HepG2 (cell line): ENCODE measurements around the gene PIK3CA. TPM values are rescaled to one million over a fixed set of nuclear protein-coding genes. Genes with fewer than 3 reads are reported as not detected.

Experiments used
- DR1 ChIP-seq: sonication (generic); formaldehyde crosslinking; IDR thresholded peaks from 2 replicates; pipeline ENCODE4 v1.8.0; 2021; ENCODE audit warnings: mild to moderate bottlenecking, missing genetic modification reagents, inconsistent platforms
- ELF3 ChIP-seq: IDR thresholded peaks from 2 replicates; pipeline ENCODE4 v1.6.1; 2016; ENCODE audit warnings: missing genetic modification reagents, missing compliant biosample characterization
- EP300 ChIP-seq, 3 experiments: sonication (generic) in 1 of 3; formaldehyde crosslinking in 1 of 3; IDR thresholded peaks; 2 replicates each; pipeline versions ENCODE4 v1.5.1 to v1.6.1; 2011 to 2020; ENCODE audit warnings: low read depth in 2 of 3, low read length in 2 of 3, borderline replicate concordance in 1 of 3, improper control_type of control experiment in 1 of 3, mild to moderate bottlenecking in 1 of 3, missing genetic modification reagents in 1 of 3, moderate library complexity in 1 of 3
- FOSL1 ChIP-seq: sonication (generic); formaldehyde crosslinking; IDR thresholded peaks from 2 replicates; pipeline ENCODE4 v1.9.0; 2021; ENCODE audit warnings: missing genetic modification reagents, borderline replicate concordance
- HDAC2 ChIP-seq: sonication (generic); formaldehyde crosslinking; IDR thresholded peaks from 2 replicates; pipeline ENCODE4 v1.4.0; 2020; ENCODE audit warnings: missing genetic modification reagents
- HDAC6 ChIP-seq: fragments of 200-600 bp; sonication (generic); IDR thresholded peaks from 2 replicates; pipeline ENCODE4 v1.7.0; 2017; ENCODE audit warnings: mild to moderate bottlenecking, antibody characterized with exemption, low read length, low read depth
- HNRNPK ChIP-seq: fragments of 200-400 bp; formaldehyde crosslinking; IDR thresholded peaks from 2 replicates; pipeline ENCODE4 v1.6.1; 2018; ENCODE audit warnings: low read length, low read depth, moderate library complexity, mild to moderate bottlenecking; ENCODE audit not compliant: poor library complexity, severe bottlenecking
- KLF13 ChIP-seq: sonication (generic); formaldehyde crosslinking; IDR thresholded peaks from 2 replicates; pipeline ENCODE4 v1.4.0; 2020; ENCODE audit warnings: mild to moderate bottlenecking, missing genetic modification reagents
- MAZ ChIP-seq, 2 experiments: sonication (generic) in 1 of 2; formaldehyde crosslinking in 1 of 2; IDR thresholded peaks; 2 replicates each; pipeline versions ENCODE4 v1.5.0 to v1.6.1; 2012 to 2020; ENCODE audit warnings: low read depth in 2 of 2, mild to moderate bottlenecking in 2 of 2, borderline replicate concordance in 1 of 2, improper control_type of control experiment in 1 of 2, low read length in 1 of 2, missing genetic modification reagents in 1 of 2, moderate library complexity in 1 of 2
- NFYC ChIP-seq: IDR thresholded peaks from 2 replicates; pipeline ENCODE4 v1.6.1; 2016; ENCODE audit warnings: missing genetic modification reagents, missing compliant biosample characterization
- POGZ ChIP-seq: sonication (generic); formaldehyde crosslinking; IDR thresholded peaks from 2 replicates; pipeline ENCODE4 v1.4.0; 2020; ENCODE audit warnings: mild to moderate bottlenecking, missing genetic modification reagents
- SUZ12 ChIP-seq: fragments of 150-350 bp; IDR thresholded peaks from 2 replicates; pipeline ENCODE4 v1.6.1; 2014; ENCODE audit warnings: low read depth, low read length
- ZBTB20 ChIP-seq: sonication (generic); formaldehyde crosslinking; IDR thresholded peaks from 2 replicates; pipeline ENCODE4 v1.8.1; 2023; ENCODE audit warnings: missing genetic modification reagents, low read depth, mild to moderate bottlenecking, borderline replicate concordance
- ZFP36L2 ChIP-seq: sonication (generic); formaldehyde crosslinking; IDR thresholded peaks from 2 replicates; pipeline ENCODE4 v1.4.0; 2020; ENCODE audit warnings: missing genetic modification reagents
- ZNF432 ChIP-seq: sonication (generic); formaldehyde crosslinking; IDR thresholded peaks from 2 replicates; pipeline ENCODE4 v1.5.0; 2020; ENCODE audit warnings: missing genetic modification reagents, mild to moderate bottlenecking, borderline replicate concordance
- ZNF607 ChIP-seq: sonication (generic); formaldehyde crosslinking; IDR thresholded peaks from 2 replicates; pipeline ENCODE4 v1.5.1; 2020; ENCODE audit warnings: missing genetic modification reagents, mild to moderate bottlenecking, borderline replicate concordance
- ZSCAN21 ChIP-seq: sonication (generic); formaldehyde crosslinking; IDR thresholded peaks from 2 replicates; pipeline ENCODE4 v1.8.0; 2022; ENCODE audit warnings: mild to moderate bottlenecking, missing genetic modification reagents, moderate library complexity, borderline replicate concordance
- polyA plus RNA-seq, 8 experiments: library from polyadenylated mRNA; depleted of rRNA in 3 of 8; stranded (reverse) in 7 of 8; unstranded in 1 of 8; fragments of >200 nt; fragmentation: Illumina TruSeq in 4 of 8; extraction: Trizol in 4 of 8; gene quantifications; 2 replicates each; pipeline versions ENCODE4 v1.2.1 to v1.2.3, GENCODE V29; 2011 to 2016; ENCODE audit warnings: low read depth in 4 of 8, missing spikeins in 1 of 8, mixed read lengths in 1 of 8; ENCODE audit not compliant: insufficient read depth in 1 of 8
- total RNA-seq, 5 experiments: library from RNA; depleted of rRNA; stranded (reverse); fragments of >200 nt; fragmentation: Illumina TruSeq; extraction: Trizol; gene quantifications; 2 replicates each; pipeline ENCODE4 v1.2.3, GENCODE V29; 2016; ENCODE audit warnings: low read depth in 1 of 5
- TF ChIP-seq, protein P1 (sequence below): sonication (generic); formaldehyde crosslinking; IDR thresholded peaks from 2 replicates; pipeline ENCODE4 v1.4.0; 2020; ENCODE audit warnings: mild to moderate bottlenecking, missing genetic modification reagents
- TF ChIP-seq, protein P2 (sequence below): sonication (generic); formaldehyde crosslinking; IDR thresholded peaks from 2 replicates; pipeline ENCODE4 v1.4.0; 2020; ENCODE audit warnings: mild to moderate bottlenecking, low read depth, missing genetic modification reagents
- TF ChIP-seq, protein P3 (sequence below): sonication (generic); formaldehyde crosslinking; IDR thresholded peaks from 2 replicates; pipeline ENCODE4 v1.5.0; 2020; ENCODE audit warnings: missing genetic modification reagents
- TF ChIP-seq, protein P4 (sequence below): sonication (generic); formaldehyde crosslinking; IDR thresholded peaks from 2 replicates; pipeline ENCODE4 v1.9.0; 2022; ENCODE audit warnings: missing genetic modification reagents, mild to moderate bottlenecking, borderline replicate concordance
- TF ChIP-seq, protein P5 (sequence below): sonication (generic); formaldehyde crosslinking; IDR thresholded peaks from 2 replicates; pipeline ENCODE4 v1.4.0; 2020; ENCODE audit warnings: mild to moderate bottlenecking, missing genetic modification reagents

Gene PIK3CA
- total and polyA plus RNA-seq, 2 of the 13 experiments (the other 11 are each of a cell fraction or from before 2014, with no cell fraction given), result 5.7 to 11.4 TPM

DNA sequence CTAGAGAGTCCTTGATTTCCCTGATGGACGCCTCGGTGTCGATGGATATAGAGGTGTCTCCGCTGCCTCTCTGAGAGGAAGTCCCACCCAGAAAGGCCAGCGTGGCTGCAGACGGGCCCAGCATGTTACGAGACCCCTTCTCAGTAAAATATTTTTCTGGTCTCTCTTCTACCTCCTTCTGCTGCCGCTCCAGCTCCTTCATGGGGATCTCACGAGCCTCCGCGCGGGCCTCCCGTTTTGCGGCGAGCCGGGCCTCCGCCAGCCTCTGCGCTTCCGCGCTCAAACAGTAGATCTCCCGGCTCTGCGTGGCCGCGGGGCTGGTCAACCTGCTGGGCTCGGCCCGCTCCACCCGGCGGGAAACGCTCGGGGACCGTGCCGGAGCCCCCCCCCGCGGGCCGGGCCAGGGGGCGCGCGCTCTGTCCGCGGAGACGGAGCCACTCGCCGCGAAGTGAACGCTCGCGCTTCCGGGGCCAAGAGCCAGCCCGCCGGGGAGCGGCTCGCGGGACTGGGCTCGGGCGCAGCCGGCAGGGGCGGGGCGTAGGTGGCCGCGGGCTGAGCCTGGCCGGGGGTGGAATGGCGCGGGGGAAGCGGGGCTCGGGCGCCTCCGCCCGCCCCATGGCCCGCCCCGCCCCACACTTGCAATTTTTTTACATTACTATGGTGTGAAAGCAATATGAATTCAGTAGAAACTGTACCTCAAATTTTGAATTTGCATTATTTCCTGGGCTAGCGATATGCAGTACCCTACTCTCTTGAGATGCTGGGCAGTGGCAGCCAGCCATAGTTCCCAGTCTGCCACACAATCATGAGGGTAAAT, 113.0 kb downstream of the PIK3CA start (continued):
- no peak for TF ChIP-seq HNRNPK
- no peak for TF ChIP-seq ZNF432
- TF ChIP-seq DR1, result no peak
- TF ChIP-seq ELF3 (CRISPR knock-in tag), result peak; percentile 67; the same call in 1 of the 2 replicates
- TF ChIP-seq, protein P1, sequence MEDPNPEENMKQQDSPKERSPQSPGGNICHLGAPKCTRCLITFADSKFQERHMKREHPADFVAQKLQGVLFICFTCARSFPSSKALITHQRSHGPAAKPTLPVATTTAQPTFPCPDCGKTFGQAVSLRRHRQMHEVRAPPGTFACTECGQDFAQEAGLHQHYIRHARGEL (CRISPR knock-in tag), result no peak
- no peak for TF ChIP-seq EP300 (IDR thresholded peaks at IDR 0.05; ENCODE audit: low read depth in 2 of 2, low read length in 2 of 2)
- TF ChIP-seq EP300 (CRISPR knock-in tag; IDR thresholded peaks at IDR 0.05; ENCODE audit: borderline replicate concordance), result no peak
- TF ChIP-seq, protein P2, sequence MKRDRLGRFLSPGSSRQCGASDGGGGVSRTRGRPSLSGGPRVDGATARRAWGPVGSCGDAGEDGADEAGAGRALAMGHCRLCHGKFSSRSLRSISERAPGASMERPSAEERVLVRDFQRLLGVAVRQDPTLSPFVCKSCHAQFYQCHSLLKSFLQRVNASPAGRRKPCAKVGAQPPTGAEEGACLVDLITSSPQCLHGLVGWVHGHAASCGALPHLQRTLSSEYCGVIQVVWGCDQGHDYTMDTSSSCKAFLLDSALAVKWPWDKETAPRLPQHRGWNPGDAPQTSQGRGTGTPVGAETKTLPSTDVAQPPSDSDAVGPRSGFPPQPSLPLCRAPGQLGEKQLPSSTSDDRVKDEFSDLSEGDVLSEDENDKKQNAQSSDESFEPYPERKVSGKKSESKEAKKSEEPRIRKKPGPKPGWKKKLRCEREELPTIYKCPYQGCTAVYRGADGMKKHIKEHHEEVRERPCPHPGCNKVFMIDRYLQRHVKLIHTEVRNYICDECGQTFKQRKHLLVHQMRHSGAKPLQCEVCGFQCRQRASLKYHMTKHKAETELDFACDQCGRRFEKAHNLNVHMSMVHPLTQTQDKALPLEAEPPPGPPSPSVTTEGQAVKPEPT, result no peak
- TF ChIP-seq ZBTB20 (CRISPR knock-in tag), result no peak
- TF ChIP-seq, protein P3, sequence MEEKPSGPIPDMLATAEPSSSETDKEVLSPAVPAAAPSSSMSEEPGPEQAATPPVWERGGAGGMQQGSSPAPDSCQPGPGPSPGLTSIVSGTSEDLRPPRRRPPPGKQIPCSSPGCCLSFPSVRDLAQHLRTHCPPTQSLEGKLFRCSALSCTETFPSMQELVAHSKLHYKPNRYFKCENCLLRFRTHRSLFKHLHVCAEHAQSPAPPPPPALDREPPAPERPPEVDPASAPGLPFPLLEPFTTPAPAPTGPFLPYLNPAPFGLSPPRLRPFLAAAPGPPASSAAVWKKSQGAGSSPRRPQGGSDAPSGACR (CRISPR knock-in tag), result no peak
- no peak for TF ChIP-seq MAZ (IDR thresholded peaks at IDR 0.05; ENCODE audit: borderline replicate concordance, low read depth, low read length)
- peak; percentile 88 for TF ChIP-seq MAZ (CRISPR knock-in tag; IDR thresholded peaks at IDR 0.05; ENCODE audit: low read depth)
- TF ChIP-seq HDAC6, result no peak
- no peak for TF ChIP-seq NFYC
- TF ChIP-seq, protein P4, sequence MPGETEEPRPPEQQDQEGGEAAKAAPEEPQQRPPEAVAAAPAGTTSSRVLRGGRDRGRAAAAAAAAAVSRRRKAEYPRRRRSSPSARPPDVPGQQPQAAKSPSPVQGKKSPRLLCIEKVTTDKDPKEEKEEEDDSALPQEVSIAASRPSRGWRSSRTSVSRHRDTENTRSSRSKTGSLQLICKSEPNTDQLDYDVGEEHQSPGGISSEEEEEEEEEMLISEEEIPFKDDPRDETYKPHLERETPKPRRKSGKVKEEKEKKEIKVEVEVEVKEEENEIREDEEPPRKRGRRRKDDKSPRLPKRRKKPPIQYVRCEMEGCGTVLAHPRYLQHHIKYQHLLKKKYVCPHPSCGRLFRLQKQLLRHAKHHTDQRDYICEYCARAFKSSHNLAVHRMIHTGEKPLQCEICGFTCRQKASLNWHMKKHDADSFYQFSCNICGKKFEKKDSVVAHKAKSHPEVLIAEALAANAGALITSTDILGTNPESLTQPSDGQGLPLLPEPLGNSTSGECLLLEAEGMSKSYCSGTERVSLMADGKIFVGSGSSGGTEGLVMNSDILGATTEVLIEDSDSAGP, result peak; percentile 54; the same call in 1 of the 2 replicates
- TF ChIP-seq POGZ (CRISPR knock-in tag), result peak; percentile 31; the same call in 1 of the 2 replicates
- TF ChIP-seq SUZ12, result no peak
- TF ChIP-seq ZFP36L2, result no peak
- TF ChIP-seq HDAC2 (CRISPR knock-in tag), result no peak
- TF ChIP-seq, protein P5, sequence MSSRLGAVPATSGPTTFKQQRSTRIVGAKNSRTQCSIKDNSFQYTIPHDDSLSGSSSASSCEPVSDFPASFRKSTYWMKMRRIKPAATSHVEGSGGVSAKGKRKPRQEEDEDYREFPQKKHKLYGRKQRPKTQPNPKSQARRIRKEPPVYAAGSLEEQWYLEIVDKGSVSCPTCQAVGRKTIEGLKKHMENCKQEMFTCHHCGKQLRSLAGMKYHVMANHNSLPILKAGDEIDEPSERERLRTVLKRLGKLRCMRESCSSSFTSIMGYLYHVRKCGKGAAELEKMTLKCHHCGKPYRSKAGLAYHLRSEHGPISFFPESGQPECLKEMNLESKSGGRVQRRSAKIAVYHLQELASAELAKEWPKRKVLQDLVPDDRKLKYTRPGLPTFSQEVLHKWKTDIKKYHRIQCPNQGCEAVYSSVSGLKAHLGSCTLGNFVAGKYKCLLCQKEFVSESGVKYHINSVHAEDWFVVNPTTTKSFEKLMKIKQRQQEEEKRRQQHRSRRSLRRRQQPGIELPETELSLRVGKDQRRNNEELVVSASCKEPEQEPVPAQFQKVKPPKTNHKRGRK (CRISPR knock-in tag), result no peak
- peak; percentile 33; the same call in 1 of the 2 replicates for TF ChIP-seq ZNF607 (CRISPR knock-in tag)
- peak; percentile 65; the same call in 1 of the 2 replicates for TF ChIP-seq ZSCAN21 (CRISPR knock-in tag)
- no peak for TF ChIP-seq KLF13
- TF ChIP-seq FOSL1, result no peak
